ENCODE data around the gene ARCN1.

- TF ChIP-seq CTCF (IDR thresholded peaks at IDR 0.05; ENCODE audit: insufficient read depth, low read length), result no peak
- TF ChIP-seq POLR2AphosphoS5 (IDR thresholded peaks at IDR 0.05; ENCODE audit: low read depth), result no peak
- no peak for TF ChIP-seq REST (IDR thresholded peaks at IDR 0.05; ENCODE audit: insufficient replicate concordance, low read depth)
- TF ChIP-seq SPI1 (IDR thresholded peaks at IDR 0.05; ENCODE audit: borderline replicate concordance, low read depth), result no peak
These were observed 857 bp downstream of the ARCN1 start for GRCh38 chr11:118572981-118573550.

All from HL-60 (cell line).